Measurements from ENCODE around the gene UBXN7.
"Not testable (repeated sequence)": the region's sequence is repeated elsewhere in the genome, so short reads cannot be mapped to it uniquely, and the experiment has no call there.

The UBXN7 gene

DNA sequence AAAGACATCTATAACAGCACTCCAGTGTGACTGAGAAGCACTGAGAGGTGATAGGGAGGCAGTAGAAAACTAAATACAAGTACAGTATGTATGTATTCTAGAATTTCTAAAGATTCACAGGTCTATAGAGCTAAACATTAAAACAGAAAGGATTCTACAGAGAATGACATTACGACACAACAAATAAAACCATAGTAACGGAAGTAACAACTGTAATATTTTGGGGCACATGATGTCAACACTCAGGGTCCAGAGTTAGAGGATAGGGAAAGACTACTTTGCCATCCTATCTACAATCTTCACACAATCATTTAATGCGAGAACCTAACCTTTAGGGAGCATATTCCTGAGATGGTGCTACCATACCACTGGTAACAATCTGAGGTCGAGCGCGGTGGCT, 13.6 kb downstream of the UBXN7 start:
- DNase-seq, result no peak

DNA sequence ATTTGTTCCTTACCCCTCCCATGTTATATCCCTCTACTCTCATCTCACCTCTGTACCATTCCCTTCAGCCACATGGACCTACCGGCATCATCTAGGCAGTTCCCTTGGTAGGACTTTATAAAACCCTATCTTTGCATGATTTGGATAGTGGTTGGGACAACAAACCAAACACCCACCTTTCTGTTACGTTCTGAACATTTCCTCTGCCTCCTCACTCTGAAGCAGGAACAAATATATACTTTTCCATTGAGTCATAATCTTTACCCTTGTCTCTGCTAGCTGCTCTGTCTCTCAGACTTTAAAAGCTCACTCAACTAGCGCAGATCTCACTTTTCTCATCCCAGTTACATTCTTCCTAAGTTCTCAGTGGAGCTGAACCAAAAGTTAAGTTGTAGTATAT, 17.8 kb downstream of the UBXN7 start:
- no peak for DNase-seq

DNA sequence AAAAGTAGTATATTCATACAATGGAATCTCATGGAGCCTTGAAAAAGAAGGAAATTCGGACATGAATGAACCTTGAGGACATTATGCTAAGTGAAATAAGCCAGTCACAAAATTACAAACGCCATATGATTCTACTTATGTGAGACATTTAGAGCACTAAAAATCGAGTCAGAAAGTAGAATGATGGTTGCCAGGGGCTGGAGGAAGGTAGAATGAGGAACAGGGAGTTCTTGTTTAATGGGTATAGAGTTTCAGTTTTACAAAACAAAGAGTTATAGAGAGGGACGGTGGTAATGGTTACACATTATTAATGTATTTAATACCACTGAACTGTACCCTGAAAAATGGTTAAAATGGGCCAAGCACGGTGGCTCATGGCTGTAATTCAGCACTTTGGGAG, 19.5 kb downstream of the UBXN7 start:
- DNase-seq, result no peak

DNA sequence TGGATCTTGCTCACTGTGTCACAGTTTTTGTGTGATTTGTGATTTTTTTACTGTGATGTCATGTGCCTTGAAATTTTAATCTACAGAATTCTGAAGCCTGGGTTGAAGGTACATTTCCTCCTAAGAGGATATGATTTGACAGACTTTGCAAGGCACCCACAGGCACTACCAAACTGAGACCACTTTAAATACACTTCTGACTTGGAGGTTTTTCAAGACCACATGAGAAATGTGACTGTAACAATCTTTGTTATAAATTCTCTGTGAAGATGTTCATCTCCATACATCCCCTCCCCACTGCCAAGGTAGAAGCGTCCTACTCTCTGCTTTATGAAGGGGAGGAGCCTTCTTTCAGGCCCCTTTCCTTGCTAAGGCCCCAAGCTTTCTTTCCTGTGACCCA, 22.8 kb downstream of the UBXN7 start:
- no peak for DNase-seq

DNA sequence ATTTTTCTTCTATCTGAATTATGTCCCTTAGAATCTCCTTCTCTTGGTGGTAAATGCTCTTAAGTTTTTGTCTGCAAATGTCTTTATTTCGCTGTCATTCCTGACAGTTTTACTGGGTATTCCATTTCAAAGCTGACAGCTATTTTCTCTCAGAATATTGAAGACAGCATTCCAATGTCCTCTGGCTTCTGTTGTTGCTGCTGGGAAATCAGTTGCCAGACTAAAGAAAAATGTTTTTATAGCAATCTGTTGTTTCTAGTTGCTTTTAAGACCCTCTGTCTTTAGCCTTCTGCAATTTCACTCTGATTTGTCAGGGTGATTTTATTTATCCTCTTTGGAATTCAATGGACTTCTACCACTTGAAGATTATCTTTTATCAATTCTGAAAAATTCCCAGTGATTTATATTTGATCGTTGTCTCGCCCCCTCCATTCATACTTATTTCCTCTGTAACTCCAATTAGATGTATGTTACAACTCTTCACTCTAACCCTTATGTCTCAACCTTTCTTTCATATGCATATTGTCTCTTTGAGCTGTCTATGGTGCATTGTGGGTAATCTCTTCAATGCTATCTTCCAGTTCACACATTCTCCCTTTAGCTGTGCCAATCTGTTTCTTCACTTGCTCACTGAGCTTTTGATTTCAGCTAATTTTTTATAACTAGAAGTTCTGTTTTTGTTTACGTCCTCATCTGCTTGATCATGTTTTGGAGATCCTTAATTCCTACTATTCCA, 23.5 kb downstream of the UBXN7 start:
- DNase-seq, result no peak

DNA sequence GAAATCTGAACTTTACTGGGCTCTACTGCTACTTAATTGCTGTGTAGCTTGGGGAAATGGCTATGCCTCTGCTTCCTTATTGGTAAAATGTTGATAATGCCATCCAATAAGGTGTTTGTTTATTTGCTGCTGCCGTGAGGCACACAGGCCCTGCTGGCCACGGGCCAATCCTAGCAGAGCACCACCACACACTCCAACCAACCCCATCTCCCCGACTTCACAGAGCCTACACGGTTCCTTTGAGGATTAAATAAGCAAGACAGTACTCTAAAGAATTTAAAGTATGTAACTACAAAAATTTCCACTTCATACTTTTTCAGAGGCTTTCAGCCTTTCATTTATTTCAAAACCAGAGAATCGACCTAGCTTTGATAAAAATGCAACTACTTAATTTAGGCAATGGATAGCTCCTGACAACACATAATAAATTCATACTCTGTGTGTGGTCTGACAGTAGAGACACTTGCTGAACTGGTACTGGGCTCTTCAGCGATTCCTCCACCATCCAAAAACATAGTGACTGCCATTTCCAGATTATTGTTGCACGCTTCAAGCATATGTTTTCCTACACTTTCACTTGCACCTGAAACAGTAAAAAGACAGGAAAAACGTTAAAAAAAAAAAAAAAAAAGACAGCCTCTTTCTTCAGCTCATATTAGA, 25.3 kb downstream of the UBXN7 start:
- DNase-seq, result no peak

DNA sequence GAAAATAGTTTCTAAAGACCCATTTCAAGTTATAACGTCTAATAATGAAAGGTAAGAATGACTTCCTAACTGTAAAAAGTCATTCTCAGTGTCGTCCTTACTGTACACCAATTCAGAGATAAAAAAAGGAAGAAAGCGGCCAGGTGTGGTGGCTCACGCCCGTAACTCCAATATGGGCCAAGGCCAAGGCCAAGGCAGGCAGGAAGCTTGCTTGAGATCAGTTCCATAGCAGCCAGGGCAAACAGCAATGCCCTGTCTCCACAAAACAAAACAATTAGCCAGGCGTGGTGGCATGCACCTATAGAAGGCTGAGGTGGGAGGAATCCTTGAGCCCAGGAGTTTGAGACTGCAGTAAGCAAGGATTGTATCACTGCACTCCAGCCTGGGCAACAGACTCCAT, 31.9 kb downstream of the UBXN7 start:
- DNase-seq, result no peak

DNA sequence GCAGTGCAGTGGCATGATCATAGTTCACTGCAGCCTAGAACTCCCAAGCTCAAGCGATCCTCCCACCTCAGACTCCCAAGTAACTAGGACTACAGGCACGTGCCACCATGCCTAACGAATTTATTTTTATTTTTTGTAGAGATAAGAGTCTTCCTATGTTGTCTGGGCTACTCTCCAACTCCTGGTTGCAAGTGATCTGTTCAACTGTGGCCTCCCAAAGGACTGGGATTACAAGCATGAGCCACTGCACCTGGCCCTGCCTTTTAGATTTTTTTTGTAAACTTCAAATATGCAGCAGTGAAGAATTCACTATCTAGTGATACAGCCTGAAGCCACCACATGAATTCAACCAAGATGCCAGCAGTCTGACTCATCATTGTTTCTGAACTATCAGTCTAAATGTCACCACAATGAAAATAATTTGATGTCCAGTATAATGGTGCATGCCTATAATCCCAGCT, 32.7 kb downstream of the UBXN7 start:
- DNase-seq, result no peak

DNA sequence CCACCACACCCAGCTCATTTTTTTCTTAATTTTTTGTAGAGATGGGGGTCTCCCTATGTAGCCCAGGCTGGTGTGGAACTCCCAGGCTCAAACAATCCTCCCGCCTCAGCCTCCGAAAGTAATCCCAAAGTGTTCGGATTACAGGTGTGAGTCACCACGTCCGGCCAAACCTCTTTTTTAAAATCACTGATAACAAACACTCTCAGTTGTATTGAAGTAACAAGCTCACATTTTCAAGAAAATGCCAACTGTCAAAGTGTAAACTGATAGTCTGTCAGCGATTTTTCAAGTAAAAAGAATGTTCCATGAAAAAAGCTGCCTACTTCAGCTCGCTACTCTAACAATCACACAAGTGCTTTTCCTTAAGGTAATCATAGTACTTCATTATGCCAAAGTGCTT, 33.4 kb downstream of the UBXN7 start:
- no peak for DNase-seq

DNA sequence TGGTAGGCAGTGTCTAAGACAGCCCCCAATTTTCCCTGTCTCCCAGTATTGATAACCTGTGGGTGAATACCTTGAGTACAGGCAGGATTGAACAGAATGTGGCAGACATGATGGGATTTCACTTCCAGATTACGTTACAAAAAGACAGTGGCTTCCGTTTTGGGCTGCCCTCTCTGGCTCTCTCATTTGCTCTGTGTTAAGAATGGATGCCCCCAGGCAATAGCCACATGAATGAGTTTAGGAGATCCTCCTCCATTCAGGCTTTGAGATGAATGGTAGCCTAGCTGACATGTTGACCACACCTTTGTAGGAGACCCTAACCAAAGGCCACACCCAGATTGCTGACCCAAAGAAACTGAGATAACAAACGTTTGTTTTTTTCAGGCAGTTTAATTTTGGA, 34.3 kb downstream of the UBXN7 start:
- DNase-seq, result no peak

DNA sequence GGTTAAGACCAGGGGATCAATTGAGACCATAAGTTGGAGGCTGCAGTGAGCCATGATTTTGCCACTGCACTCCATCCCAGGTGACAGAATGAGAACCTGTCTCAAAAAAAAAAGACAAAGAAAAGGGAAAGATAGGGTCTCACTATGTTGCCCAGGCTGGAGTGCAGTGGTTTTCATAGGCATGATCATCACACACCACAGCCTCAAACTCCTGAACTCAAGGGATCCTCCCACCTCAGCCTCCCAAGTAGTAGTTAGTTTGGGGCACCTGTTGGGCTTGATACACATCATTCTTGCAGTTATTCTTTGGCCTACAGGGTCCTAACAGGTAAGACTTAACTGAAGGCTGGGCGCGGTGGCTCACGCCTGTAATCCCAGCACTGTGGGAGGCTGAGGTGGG, 42.1 kb downstream of the UBXN7 start:
- no peak for DNase-seq

DNA sequence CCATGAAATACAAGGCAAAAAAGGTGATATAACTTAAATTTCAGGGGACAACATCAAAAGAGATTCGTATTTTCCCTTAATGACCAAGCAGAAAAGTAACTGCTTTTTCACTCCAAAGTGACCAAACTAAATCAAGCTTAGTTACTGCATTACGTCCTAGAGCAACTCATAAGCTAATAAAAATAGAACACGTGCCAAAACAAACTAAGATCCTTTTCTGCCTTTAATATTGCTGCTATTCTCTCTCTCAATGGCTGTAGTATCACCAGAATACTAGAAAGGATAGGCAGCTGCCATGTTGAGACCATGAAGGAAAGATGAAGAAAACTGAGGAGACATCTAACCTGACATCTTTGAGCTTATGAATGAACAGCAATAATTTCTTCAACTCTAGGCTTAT, 43.3 kb downstream of the UBXN7 start:
- no peak for DNase-seq

DNA sequence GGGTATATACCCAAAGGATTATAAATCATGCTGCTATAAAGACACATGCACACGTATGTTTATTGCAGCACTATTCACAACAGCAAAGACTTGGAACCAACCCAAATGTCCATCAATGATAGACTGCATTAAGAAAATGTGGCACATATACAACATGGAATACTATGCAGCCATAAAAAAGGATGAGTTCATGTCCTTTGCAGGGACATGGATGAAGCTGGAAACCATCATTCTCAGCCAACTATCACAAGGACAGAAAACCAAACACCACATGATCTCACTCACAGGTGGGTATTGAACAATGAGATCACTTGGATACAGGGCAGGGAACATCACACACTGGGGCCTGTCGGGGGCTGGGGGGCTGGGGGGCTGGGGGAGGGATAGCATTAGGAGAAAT, 44.3 kb downstream of the UBXN7 start:
- DNase-seq, result not testable (repeated sequence)

DNA sequence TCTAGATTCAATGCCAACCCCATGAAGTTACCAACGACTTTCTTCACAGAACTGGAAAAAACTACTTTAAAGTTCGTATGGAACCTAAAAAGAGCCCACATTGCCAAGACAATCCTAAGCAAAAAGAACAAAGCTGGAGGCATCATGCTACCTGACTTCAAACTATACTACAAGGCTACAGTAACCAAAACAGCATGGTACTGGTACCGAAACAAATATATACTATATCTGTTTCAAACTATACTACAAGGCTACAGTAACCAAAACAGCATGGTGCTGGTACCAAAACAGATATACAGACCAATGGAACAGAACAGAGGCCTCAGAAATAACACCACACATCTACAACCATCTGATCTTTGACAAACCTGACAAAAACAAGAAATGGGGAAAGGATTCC, 45.4 kb downstream of the UBXN7 start:
- not testable (repeated sequence) for DNase-seq

DNA sequence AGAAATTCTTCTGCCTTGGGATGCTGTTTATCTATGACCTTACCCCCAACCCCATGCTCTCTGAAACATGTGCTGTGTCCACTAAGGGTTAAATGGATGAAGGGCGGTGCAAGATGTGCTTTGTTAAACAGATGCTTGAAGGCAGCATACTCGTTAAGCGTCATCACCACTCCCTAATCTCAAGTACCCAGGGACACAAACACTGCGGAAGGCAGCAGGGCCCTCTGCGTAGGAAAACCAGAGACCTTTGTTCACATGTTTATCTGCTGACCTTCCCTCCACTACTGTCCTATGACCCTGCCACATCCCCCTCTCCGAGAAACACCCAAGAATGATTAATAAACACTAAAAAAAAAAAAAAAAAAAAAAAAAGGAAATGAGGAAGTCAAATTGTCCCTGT, 46.2 kb downstream of the UBXN7 start:
- DNase-seq, result not testable (repeated sequence)

DNA sequence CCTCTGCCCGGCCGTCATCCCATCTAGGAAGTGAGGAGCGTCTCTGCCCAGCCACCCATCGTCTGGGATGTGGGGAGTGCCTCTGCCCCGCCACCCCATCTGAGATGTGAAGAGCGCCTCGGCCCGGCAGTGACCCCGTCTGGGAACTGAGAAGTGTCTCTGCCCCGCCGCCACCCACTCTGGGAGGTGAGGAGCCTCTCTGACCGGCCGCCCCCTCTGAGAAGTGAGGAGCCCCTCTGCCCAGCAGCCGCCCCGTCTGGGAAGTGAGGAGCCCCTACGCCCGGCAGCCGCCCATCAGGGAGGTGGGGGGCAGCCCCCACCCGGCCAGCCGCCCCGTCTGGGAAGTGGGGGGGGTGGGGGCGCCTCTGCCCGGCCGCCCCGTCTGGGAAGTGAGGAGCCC, 46.8 kb downstream of the UBXN7 start:
- not testable (repeated sequence) for DNase-seq

DNA sequence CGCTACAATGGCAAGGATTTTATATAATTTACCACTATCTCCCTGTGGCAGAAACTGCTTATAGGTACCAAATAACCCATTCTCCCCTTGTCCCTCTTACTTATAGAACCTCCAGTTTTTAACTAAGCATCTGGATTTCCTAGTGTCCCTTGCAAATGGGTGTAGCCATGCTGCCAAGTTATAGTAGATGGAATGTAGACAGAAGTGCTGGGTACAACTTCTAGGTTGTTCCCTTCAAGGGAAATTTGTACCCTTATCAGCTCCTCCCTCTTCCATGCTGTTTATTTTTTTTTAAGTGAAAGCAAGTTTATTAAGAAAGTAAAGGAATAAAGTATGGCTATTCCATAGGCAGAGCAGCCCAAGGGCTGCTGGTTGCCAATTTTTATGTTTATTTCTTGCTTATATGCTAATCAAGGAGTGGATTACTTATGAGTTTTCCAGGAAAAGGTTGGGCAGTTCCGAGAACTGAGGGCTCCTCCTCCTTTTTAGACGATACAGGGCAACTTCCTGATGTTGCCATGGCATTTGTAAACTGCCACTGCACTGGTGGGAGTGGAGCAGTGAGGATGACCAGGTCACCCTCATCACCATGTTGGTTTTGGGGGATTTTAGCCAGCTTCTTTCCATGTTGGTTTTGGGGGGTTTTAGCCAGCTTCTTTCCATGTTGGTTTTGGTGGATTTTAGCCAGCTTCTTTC, 53.9 kb downstream of the UBXN7 start:
- DNase-seq, result no peak

DNA sequence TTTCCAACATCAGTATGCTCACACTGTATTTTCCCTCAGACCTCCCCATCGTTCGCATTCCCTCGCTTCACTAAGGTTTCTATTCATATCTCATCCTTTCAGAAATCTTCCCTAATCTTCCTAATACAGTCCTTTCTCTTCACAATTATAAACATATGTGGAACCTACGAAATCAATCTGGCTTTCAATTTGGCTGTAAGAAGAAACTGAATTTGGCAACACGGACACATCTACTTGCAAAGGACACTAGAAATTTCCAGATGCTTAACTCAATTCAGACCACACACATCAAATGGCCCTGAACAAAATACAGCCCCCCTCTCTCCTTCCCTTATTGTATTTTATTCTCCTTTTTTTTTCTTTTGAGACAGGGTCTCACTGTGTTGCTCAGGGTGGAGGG, 54.9 kb downstream of the UBXN7 start:
- no peak for DNase-seq

DNA sequence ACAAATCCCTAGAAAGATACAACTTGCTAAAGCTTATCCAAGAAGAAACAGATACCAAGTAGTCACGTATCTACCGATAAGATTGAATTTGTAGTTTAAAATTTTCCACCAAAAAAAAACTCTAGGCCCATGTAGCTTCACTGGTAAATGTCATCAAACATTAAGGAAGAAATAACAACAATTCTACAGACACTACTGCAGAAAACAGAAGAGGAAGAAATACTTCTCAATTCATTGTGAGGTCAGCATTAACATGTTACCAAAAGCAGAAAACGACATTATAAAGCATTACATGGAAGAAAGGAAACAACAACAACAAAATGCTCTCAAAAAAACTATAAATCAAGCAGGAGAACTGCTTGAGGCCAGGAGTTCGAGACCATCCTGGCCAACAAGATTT, 66.5 kb downstream of the UBXN7 start:
- no peak for DNase-seq

DNA sequence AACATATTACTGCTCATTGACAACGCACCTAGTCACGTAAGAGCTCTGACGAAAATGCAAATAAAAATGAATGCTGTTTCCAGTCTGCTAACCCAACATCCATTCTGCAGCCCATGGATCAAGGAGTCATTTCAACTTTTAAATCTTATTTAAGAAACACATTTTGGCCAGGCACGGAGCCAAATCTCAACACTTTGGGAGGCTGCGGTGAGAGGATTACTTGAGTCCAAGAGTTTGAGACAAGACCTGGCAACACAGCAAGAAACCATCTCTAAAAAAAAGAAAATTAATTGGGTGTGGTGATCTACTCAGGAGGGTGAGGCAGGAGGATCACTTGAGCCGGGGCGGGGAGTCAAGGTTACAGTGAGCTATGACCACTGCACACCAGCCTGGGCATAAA, 71.6 kb downstream of the UBXN7 start:
- DNase-seq, result no peak

DNA sequence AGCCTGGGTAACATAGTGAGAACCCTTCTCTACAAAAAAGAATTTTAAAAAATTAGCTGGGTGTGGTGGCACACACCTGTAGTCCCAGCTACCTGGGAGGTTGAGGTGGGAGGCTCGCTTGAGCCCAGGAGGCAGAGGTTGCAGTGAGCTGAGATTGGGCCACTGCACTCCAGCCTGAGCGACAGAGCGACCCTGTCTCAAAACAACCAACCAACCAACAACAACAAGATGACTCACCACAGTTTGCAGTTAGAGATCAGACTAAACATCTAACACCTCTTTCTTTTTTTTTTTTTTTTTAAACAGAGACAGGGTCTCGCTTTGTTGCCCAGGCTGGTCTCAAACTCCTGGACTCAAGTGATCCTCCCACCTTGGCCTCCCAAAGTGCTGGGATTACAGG, 73.7 kb downstream of the UBXN7 start:
- DNase-seq, result not testable (repeated sequence)

DNA sequence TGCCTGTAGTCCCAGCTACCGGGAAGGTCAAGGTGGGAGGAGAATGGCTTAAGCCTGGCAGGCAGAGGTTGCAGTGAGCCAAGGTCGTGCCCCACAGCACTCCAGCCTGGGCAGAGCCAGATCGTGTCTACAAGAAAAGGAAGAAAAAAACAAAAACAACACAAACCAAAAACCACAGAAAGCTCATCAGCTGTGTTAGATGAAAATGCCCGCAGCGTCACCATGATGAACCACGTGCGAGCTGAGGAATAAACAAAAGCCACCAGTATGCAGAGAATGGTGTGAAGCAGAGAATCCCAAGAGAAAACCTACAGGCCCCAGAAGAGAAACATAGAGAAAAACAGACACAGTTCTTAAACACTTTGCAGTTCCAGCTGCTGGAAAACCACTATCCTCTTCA, 74.3 kb downstream of the UBXN7 start:
- no peak for DNase-seq

DNA sequence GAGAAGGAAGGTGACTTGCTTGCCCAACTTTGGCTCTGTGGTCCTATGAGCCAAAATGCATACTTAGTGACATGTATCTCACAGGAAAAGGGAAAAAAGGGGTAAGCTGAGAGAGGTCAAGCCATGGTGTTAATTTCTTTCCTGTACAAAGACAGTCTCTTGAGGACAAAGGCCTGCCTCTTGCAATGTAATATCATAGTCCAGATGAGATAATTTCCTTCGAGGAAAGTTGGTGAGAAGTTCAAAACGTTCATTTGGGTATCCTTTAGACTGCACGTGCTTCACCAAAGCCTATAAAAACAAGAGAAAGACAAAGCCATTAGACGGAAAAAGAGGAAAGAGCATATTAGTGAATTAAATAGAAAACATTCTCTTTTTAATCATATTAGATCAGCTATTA, 75.7 kb downstream of the UBXN7 start:
- no peak for DNase-seq

DNA sequence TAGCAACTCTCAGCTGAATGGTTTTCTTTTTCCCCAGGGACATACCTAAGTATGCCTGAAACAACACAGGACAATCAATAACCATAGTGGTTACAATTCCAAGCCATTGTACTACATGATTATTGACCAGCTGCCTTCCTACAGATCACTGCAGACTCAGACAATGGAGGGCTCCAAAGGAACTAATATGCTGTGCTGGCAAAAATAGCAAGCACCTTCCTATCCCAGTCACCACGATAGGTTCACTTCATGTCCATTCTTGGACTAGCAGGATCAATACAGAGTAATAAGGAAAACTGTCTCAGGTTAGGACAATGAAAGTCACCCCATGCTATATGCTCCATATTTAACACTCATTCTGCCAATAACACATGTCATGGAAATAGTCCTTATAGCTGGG, 76.6 kb downstream of the UBXN7 start:
- DNase-seq, result no peak

All from GOT3 (cell line).